ENCODE results near the gene ORC2.

Gene ORC2

GRCh38 chr2:200862532-200863000, 100.9 kb downstream of the ORC2 start:
- DNase-seq = peak in 17 of 58 donors; percentile 4 to 54 (median 13)

GRCh38 chr2:200861617-200862155, 101.8 kb downstream of the ORC2 start:
- DNase-seq = no peak

- DNase-seq = peak in 14 of 58 donors; percentile 2 to 44 (median 17)
Observed at GRCh38 chr2:200860092-200860795, 103.2 kb downstream of the ORC2 start.
